GM18517 (cell line): ENCODE results near the gene CCDC63.
"Not testable (repeated sequence)": the region's sequence is repeated elsewhere in the genome, so short reads cannot be mapped to it uniquely, and the experiment has no call there.

ENCODE experiments used
- ATAC-seq: cut with Tn5 transposase; IDR thresholded peaks from one replicate; pipeline ENCODE4 v1.9.1; 2021; ENCODE audit warnings: mild to moderate bottlenecking, moderate library complexity; ENCODE audit not compliant: unreplicated experiment

CCDC63 gene

DNA sequence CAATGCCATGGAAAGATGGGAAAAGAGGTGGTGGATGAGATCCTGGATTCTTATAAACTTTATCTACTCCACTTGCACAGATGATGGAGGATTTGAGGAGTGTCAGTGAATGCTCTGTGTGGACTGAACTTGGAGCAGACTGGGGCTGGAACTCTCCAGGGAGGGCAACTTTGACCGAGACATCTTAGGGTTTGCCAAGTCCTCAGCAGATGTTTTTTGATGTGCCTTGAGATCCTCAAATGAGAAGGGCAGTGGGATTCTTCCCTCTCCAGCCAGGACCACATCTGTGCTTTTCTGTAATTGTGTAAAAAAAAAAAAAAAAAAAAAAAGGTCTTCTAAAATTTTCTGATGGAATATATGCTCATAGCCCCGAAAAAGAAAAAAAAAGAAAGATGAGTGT lies 96.6 kb downstream of the CCDC63 start:
- ATAC-seq: no peak

DNA sequence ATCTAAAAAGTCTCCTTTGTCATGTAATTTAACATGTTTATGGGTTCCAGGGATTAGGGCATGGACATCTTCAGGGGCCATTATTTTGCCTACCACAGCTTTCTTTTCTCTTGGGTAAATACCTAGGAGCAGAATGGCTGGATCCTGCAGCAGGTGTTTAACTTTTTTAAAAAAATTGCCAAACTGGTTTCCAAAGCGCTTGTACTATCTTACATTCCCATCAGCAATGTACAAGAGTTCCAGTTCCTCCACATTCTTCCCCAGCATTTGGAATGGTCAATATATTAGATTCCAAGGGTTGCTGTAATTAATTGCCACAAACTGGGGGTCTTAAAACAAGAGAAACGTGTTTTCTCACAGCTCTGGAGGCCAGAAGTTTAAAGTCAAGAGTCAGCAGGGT lies 101.3 kb downstream of the CCDC63 start:
- ATAC-seq: no peak

DNA sequence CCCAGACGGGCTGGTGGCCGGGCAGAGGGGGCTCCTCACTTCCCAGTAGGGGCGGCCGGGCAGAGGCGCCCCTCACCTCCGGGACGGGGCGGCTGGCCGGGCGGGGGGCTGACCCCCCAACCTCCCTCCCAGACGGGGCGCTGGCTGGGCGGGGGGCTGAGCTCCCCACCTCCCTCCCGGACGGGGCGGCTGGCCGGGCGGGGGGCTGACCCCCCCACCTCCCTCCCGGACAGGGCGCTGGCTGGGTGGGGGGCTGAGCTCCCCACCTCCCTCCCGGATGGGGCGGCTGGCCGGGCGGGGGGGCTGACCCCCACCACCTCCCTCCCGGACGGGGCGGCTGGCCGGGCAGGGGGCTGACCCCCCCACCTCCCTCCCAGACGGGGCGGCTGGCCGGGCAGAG lies 103.7 kb downstream of the CCDC63 start:
- not testable (repeated sequence) for ATAC-seq

DNA sequence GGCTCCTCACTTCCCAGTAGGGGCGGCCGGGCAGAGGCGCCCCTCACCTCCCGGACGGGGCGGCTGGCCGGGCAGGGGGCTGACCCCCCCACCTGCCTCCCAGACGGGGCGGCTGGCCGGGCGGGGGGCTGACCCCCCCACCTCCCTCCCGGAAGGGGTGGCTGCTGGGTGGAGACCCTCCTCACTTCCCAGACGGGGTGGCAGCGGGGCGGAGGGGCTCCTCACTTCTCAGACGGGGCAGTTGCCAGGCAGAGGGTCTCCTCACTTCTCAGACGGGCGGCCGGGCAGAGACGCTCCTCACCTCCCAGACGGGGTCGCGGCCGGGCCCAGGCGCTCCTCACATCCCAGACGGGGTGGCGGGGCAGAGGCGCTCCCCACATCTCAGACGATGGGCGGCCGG lies 104.1 kb downstream of the CCDC63 start:
- not testable (repeated sequence) for ATAC-seq
